Stimulated activated CD8-positive, alpha-beta memory T cell treated with anti-CD3 and anti-CD28 coated beads, Interleukin-7, amount 100 ng/mL, for 48 hours (primary cell): Measurements from ENCODE around the gene CSHL1.
"Not testable (repeated sequence)": the region's sequence is repeated elsewhere in the genome, so short reads cannot be mapped to it uniquely, and the experiment has no call there.

Experiments
- DNase-seq, 2 donors: peaks; one replicate each; pipeline ENCODE4 v3.0.0-alpha.2; 2020; ENCODE audit warnings: low read depth in 1 of 2; ENCODE audit errors: extremely low read depth in 1 of 2

Gene CSHL1

DNA sequence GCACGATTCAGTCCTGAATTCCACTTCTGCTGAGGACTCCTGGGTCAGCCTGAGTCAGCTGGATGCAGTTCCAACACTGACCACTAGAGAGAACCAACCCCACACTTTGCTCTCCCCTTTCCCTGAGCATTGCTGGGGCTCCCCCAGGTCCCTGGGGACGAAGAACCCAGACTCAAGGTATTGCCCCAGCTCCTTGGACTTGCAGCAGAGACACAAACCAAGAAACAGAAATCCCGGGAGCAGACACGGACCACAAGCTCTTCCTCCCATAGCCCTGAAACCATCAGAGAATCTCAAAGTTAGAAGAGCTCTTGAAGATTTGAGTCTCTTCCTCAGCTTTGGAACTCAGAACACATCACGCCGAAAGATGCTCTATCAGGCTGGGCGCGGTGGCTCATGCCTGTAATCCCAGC, 8.3 kb upstream of the CSHL1 start:
- DNase-seq: peak; percentile 29 to 58

DNA sequence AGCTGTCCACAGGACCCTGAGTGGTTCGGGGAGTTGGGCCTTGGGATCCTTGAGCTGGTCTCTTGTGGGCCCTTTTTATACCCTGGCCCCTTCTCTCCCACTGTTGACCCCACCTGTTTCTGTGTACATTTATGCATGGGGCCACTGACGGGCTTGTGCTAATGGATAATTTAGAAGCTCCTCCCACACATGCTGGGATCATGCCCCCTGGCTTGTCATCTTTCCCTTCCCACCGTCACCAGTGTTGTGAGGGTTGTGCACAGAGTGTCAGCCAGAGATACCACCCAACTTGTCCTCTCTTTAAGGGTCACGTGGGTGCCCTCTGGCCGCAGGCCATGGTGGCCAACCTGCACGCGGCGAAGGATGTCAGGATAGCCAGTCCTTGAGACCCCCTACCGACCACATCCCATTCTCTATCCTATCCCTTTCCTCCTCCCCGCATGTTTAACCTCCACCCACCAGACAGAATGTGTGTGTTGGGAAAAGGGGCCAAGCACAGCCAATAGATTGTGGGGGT, 7.8 kb upstream of the CSHL1 start, which contains the start of gene GH1:
Gene GH1 (minus strand): TSS at position 51 of the 517 bp plus-strand sequence. CDS start 63 bp downstream, outside the sequence.
- not testable (repeated sequence) for DNase-seq

- DNase-seq: no peak
Measured at GRCh38 chr17:63918305-63918704, 7.2 kb upstream of the CSHL1 start.

DNA sequence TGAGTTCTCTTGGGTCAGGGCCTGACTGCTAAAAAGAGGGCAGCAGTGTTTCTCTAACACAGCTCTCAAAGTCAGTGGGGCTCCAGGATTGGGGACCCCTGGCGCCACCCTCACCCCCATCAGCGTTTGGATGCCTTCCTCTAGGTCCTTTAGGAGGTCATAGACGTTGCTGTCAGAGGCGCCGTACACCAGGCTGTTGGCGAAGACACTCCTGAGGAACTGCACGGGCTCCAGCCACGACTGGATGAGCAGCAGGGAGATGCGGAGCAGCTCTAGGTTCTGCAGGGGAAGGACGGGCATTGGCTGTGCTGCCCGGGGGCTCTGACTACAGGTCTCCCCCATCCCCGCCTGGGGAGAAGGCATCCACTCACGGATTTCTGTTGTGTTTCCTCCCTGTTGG, 6.6 kb upstream of the CSHL1 start:
- no peak for DNase-seq

GRCh38 chr17:63917206-63917605, 6.1 kb upstream of the CSHL1 start:
- DNase-seq: not testable (repeated sequence)

DNA sequence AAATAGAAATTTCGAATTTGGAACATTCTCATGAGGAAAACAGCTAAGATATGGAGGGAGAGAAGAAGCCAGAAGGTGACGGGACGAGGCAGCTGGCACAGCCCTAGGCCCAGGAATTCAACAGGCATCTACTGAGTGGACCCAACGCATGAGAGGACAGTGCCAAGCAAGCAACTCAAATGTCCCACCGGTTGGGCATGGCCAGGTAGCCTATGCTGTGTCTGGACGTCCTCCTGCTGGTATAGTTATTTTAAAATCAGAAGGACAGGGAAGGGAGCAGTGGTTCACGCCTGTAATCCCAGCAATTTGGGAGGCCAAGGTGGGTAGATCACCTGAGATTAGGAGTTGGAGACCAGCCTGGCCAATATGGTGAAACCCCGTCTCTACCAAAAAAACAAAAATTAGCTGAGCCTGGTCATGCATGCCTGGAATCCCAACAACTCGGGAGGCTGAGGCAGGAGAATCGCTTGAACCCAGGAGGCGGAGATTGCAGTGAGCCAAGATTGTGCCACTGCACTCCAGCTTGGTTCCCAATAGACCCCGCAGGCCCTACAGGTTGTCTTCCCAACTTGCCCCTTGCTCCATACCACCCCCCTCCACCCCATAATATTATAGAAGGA, 5.6 kb upstream of the CSHL1 start:
- DNase-seq: no peak

GRCh38 chr17:63915753-63916152, 4.7 kb upstream of the CSHL1 start:
- not testable (repeated sequence) for DNase-seq

- no peak for DNase-seq
Measured at GRCh38 chr17:63914471-63914870, 3.4 kb upstream of the CSHL1 start.

DNA sequence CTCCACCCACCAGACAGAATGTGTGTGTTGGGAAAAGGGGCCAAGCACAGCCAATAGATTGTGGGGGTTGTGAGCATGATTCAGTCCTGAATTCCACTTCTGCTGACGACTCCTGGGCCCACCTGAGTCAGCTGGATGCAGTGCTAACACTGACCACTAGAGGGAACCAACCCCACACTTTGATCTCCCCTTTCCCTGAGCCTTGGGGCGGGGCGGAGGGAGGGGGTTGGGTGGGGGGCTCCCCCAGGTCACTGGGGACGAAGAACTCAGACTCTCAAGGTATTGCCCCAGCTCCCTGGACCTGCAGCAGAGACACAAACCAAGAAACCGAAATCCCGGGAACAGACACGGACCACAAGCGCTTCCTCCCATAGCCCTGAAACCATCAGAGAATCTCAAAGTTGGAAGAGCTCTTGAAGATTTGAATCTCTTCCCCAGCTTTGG, 621 bp upstream of the CSHL1 start:
- DNase-seq: peak; percentile 26 to 48

DNA sequence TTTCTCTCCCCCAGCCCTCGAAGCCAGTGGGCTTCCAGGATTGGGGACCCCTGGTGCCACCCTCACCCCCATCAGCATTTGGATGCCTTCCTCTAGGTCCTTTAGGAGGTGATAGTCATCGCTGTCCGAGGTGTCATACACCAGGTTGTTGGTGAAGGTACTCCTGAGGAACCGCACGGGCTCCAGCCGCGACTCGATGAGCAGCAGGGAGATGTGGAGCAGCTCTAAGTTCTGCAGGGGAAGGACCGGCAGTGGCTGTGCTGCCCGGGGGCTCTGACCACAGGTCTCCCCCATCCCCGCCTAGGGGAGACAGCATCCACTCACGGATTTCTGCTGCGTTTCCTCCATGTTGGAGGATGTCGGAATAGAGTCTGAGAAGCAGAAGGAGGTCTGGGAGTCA, 962 bp downstream of the CSHL1 start:
- DNase-seq: no peak

DNA sequence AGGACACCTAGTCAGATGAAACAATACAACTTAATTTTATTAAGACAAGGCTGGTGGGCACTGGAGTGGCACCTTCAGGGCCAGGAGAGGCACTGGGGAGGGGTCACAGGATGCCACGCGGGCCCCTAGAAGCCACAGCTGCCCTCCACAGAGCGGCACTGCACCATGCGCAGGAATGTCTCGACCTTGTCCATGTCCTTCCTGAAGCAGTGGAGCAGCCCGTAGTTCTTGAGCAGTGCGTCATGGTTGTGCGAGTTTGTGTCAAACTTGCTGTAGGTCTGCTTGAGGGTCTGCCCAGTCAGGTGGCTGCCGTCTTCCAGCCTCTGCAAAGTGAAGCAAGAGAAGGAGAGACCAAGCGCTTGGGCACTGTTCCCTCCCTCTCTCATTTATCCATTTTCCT, 1.5 kb downstream of the CSHL1 start:
- DNase-seq: not testable (repeated sequence)

DNA sequence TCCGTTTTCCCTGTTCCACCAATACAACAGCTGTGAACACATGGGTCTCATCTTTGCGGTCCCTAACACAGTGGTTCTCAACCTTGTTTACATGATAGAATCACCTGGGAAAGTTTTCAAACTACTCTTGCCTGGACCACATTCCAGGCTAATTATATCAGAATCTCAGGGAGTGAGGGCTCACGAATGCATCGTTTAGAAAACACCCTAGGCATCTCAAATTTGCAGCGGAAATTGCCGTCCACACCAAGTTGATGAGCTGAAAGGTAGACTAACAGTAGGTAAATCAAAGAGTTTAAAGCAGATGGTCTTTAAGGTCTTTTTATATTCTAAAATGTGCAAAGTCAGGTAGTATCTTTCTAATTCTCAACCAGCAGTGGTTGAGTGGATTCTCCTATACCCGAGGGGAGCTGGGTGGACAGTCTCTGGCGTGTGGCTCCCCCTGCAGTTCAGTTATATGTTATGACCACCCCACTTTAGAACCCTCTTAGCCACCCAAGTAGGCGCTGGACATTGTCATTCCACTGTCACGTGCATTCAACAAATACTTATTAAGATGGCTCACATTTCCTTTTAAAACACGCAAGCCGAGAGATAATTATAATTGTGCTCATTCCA, 3.8 kb downstream of the CSHL1 start:
- not testable (repeated sequence) for DNase-seq

DNA sequence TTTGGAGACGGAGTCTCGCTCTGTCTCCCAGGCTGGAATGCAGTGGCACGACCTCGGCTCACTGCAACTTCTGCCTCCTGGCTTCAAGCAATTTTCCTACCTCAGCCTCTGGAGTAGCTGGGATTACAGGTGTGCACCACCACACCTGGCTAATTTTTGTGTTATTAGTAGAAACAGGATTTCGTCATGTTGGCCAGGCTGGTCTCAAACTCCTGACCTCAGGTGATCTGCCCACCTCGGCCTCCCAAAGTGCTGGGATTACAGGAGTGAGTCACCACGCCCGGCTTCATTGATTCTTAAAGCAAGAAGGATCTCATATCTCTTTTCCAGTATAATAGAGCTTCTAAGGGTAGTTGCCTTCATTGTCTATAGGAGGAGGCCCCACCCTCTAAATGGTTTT, 6.3 kb downstream of the CSHL1 start:
- DNase-seq: not testable (repeated sequence)

DNA sequence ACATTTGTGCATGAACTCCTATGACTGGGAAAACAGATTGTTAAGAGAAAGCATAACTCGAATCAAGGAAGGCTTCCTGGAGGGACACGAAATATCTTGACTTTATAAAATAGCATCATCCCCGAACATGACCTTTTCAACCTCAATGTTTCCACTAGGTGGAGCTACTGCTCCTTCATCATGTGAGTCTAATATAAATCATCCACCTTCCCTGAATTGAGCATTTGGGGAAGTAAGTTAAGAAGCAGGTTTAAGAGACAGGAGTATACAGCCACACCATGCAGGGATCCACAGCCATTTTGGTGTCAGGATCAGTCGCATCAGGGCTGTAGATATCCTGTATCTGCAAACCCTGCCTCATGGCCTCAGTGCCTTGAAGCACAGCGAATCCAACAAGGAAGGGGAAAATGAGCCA, 7.3 kb downstream of the CSHL1 start:
- DNase-seq: not testable (repeated sequence)

DNA sequence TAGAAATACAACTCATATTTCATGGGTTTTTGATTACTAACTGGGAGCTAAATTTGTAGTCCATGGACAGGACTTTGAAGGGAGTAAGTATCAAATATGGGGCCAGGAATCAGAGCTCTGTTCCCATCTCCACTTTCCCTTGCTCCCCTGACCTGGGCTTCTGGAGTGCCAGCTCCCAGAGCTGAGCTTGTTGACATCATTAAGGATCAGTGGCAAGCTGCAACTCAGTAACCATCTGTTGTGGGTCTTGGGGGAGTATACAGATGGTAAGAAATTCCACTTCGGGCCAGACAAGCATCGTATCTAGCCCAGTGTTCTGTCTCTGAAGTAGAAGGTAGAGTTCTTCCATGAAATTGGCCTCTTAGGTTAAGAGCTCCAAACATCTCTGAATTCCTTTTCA, 9.1 kb downstream of the CSHL1 start:
- not testable (repeated sequence) for DNase-seq

DNA sequence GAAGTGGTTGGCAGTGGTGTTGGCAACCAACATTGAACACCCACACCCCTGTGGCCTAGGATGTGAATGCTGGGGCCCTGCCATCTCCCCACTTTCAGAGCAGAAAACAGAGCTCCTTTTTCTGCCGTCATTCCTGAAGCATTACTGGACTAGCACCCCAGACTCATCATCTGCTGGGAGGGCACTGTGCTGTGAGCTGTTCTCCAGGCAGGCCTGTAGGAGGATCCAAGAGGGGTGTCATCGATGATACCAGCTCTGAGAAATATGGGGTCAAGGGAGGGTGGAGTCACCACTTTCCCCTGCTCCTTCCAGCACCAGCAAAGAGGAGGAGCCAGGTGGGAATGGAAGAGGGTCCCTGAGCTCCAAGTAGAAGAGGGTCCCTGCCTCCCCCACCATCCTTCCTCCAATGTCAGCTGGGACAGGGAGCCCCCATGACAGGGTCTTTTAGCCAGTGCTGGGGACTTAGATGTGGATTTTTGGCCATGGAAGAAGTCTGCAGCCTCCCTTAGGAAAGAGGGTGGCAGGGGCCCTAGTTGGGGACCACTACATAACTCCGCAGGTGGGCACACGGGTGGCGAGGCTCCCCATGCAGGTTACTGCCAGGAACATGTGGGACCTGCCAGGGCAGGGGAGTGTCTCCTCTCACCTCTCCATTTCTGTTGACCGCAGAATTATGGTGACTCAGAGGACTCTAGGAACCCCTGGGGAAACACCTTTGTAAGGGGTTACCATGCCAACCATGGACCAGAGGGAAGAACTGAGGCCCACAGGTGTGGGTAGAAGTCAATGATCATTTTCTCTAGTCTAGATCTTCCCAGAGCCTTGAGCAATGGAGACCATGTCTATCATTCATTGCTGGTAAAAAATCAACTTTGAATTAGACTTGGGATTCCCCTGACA, 11.9 kb downstream of the CSHL1 start:
- peak in 1 of 2 donors; percentile 28 for DNase-seq

- not testable (repeated sequence) for DNase-seq
Measured at GRCh38 chr17:63896524-63897354, 14.3 kb downstream of the CSHL1 start, which contains the start of gene CSH1. Gene CSH1, minus strand, starts transcription at chr17:63896574. Its CDS starts 63 bp downstream, at chr17:63896511.

- not testable (repeated sequence) for DNase-seq
Measured at GRCh38 chr17:63894821-63895220, 16.2 kb downstream of the CSHL1 start.

GRCh38 chr17:63894021-63894420, 17.0 kb downstream of the CSHL1 start:
- DNase-seq: not testable (repeated sequence)
